Embryonic facial prominence (tissue), 1 donor: Measurements from ENCODE around the gene THSD1.
"Not testable (repeated sequence)": the region's sequence is repeated elsewhere in the genome, so short reads cannot be mapped to it uniquely, and the experiment has no call there.

Experiments
- DNase-seq: peaks from one replicate; pipeline ENCODE4 v3.0.0-alpha.2; 2016; ENCODE audit errors: extremely low spot score

THSD1 gene

DNA sequence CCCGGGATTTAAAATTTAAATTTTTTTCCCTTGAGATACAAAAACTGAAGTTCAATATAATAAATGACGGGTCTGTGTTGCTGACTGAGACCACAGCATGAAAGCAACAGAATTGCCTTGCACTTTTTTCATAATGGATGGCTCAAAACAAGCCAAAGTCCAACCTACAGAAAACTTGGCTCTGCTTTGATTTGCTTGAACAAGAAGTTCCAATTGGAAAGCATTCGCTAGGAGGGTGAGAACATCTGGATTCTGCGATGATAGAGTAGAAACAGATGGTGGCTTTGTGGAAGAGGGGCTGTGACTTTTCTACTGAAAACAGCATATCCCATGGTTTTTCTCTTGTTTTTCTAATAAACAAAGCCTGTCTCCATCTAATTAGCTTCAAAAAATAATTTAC is 46.4 kb downstream of the THSD1 start:
- peak; percentile 72 for DNase-seq

DNA sequence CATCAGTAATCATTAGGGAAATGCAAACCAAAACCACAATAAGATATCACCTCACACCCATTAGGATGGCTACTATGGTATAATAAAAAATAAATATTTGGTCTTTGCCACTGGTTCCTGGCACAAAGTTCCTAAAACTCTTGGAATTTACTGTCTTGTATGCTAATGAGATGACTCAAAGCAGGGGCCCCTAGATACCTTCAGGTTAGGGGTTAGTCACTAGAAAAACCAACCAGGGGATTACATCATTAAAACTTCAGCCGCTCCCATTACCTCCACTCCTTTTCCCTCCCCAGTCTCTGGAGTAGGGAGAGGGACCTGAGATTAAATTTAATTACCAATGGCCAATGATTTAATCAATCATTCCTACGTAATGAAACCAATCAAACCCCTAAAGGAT is 49.6 kb downstream of the THSD1 start:
- no peak for DNase-seq

DNA sequence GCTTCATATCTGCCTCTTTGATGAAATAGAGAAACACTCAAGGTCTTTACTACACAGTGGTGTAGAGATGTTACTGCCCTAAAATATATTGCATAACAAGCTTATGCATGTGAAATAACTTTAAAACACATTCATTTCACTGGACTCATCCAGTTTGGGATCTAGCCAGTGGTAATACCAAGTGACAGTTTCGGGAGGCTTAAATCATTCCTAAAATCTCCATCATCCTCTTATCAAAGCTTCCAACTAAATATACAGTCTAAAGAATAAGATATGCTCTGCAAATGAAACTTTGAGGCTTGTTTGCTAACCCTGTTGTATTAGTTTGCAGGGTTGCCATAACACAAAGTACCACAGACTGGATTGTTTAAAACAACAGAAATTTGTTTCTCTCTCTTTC is 52.8 kb downstream of the THSD1 start:
- no peak for DNase-seq

DNA sequence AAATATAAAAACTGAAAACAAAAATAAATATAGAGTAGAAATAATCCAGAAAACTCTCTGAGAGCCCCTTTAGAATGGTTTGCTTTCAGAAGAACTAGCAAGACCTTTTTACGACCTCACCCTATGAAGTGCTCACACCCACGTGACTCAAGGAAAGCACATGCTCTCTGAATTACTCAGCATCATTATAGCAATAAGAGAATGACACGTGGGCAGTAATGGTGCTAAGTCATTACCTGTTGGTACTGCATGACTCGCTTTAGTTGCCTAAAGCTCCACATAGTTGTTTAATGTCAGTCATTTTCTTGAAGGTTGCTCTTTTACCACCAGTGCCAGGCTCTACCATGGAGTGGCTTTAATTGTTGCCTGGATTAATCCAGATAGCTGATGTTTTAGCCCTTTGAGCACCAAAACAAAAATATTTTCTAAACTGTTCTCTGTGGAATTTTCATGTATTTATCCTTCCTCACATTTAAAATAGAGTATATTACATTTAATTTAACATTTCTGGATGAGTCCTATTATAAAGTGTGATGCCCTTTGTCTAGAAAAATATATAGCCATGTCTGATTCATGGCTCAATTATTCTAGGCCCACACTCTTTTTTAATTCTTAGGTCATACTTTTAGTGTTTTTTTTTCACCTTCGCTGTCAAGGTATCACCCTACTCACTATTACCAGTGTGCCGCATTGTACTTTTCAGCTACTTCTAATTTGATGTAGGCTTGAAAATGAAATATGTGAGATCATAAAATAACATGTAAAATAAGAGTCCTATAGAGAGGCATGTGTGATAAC is 56.8 kb downstream of the THSD1 start:
- DNase-seq, result no peak

DNA sequence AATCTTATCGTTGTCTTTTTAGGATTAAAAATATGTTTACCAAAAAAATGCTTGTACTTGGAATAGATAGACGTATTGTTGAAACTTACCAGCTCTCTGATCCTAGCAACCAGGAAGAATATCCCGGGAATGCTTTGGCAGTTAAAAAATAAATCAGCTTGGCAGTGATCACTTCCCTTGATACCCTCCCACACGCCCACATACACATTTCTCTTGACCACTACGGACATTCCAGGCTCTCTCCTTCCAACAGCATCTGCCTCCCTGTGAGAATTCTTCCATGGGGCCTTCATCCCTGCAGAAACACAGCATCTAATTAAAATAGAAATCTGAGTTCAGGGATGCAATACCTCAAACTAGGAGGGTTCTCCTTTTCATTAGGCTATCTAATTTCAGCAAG is 57.9 kb downstream of the THSD1 start:
- no peak for DNase-seq

DNA sequence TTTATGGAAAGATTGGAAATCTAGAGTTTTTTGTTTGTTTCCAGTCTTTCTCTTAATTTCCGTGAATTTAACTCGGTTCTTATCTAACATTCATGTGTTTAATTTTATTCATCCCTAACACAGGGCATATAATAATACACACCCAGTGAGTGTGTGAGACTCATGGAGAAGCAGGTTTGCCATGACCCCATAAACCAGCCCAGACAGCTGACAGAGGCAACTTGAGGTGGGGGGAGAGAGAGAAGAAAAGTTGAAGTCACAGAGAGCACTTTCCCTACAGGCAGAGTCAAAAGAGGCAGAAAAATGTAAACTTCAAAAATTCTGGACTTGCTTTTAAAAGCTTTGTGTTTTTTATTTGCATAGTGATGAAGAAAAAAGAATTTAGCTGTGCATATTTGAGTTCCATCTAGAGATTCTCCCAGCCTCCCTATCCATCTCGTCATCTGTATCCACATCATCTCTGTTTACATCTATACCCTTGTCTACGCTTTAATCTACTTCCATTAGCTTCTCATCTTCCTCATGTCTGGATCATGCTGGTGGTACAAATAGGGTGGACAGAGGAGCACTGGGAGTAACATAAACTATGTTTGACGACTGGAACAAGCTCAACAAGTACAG is 60.2 kb downstream of the THSD1 start:
- no peak for DNase-seq

DNA sequence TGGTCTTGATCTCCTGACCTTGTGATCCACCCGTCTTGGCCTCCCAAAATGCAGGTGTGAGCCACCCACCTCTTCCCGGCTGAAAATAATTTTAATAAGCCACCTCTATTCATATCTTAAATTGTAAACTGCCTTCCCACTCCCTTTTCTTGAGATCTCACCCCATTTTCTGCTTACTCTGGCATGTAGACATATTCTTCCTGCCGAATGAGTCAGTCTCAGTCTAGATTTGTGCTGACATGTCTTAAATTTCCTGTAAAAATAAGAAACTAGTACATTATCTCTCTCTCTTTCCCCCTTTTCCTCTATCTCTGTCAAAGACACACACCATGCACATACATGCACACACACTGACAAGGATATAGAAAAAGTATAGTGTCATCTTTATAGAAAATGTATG is 60.9 kb downstream of the THSD1 start:
- DNase-seq, result no peak

DNA sequence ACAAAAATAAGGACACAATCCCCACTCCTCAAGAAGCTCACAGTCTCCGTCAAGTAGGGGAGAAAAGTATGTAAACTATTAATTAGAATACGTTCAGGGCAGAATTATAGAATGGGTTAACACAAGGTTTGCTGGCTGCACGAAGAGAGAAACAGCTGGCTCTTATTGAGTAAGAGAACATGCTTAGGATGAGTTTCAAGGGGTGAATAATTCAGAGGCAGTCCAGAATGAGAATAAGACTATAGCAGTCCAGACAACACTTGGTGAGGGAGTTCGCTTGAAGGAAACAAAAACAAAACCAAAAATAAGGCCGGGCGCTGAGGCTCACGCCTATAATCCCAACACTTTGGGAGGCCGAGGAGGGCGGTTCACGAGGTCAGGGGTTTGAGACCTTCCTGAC is 61.9 kb downstream of the THSD1 start:
- DNase-seq, result no peak

DNA sequence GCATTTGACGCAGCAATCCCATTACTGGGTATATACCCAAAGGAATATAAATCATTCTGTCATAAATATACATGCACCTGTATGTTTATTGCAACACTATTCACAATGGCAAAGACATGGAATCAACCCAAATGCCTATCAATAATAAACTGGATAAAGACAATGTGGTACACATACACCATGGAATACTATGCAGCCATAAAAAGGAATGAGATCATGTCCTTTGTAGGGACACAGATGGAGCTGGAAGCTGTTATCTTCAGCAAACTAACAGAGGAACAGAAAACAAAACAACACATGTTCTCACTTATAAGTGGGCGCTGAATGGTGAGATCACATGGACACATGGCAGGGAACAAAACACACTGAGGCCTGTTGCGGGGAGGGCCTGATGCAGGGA is 63.8 kb downstream of the THSD1 start:
- not testable (repeated sequence) for DNase-seq

DNA sequence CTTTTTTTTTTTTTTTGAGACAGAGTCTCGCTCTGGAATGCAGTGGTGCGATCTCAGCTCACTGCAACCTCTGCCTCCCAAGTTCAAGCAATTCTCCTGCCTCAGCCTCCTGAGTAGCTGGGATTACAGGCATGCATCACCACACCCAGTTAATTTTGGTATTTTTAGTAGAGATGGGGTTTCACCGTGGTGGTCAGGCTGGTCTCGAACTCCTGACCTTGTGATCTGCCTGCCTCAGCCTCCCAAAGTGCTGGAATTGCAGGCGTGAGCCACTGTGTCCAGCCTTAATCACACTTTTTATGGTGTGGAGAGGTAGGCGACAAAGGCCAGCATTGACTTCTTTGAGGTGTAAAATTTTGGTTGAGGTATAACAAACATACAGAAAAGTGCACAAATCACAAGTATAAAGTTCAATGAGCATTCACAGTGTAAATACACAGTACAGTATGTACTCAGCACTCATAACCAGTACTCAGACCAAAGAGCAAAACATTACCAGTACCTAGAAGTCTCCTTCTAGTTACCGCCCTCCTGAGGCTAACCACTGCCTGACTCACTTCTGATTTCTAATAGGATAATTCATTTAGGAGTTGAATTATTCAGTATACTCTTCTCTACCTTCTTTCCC is 68.0 kb downstream of the THSD1 start:
- not testable (repeated sequence) for DNase-seq

DNA sequence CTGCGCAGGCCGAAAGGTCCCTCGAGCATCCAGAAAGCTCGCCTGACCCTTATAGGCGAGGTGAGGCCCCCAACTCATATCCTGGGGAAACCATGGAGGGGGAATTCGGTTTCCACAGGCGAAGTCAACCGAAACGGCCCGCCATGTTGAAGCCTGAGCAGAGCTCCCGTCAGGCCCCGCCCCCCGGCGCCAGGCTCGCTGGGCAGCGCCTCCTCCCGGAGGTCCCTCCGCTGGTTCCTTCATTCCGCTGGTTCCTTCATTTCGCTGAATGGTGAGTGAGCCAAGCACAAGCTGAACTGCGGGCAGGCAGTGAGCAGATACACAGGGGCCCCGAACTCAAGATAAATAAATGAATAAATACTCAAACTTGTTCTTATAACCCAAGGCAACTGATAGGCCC is 71.9 kb downstream of the THSD1 start:
- not testable (repeated sequence) for DNase-seq

DNA sequence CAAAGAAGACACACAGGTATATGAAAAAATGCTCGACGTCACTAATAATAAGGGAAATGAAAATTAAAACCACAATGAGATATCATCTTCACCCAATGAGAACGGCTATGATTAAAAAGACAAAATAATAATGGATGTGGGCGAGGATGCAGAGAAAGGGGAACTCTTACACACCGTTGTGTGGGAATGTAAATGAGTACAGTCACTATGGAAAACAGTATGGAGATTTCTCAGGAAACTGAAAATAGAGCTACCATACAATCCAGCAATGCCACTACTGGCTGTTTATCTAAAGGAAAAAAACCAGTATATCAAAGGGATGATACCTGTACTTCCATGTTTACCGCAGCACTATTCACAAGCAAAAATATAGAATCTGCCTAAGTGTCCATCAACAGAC is 74.1 kb downstream of the THSD1 start:
- not testable (repeated sequence) for DNase-seq
